ENCODE results near the gene DHX15. TPM values are rescaled to one million over a fixed set of nuclear protein-coding genes. Genes with fewer than 3 reads are reported as not detected.

DHX15 gene
- total RNA-seq, 3 donors from 2014 or later (not counting 1 experiment from before 2014, with no cell fraction given) = 174 to 180 (median 179) TPM

DNA sequence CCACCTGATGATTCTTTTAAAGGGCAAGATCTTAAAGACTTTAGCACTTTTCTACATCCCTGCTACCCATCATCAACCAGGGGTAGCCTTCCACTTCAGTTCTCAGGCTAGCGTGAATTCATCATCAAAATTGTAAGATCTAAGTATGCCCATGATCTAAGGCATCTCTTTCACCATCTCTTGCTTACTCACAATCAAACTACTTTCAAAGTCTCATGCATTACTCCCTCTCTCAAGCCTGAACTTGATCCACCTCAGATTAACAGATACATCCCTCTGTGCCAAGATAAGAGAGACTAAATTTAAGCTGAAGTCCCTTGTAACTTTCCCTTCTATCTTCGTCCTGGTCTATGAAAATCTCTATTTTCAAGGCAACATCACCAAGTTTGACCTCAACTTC lies 62.8 kb downstream of the DHX15 start:
- intact Hi-C loops (cut with micrococcal nuclease) = no loop called here
- H3K36me3 Mint-ChIP-seq = no peaks in the 10 kb centered on the region
- H3K4me3 Mint-ChIP-seq = no peak overlapping the region
- Histone ChIP-seq H3K27me3 (ENCODE audit: control insufficient read depth, insufficient read depth, low read length) (no peaks in the 10 kb centered on the region), H3K4me1 (ENCODE audit: control insufficient read depth, insufficient read depth, low read length) (no peaks in the 10 kb centered on the region), H3K27ac (ENCODE audit: low read length) (no peak overlapping the region), H3K9me3 (ENCODE audit: control insufficient read depth, insufficient read depth, low read length) (no peaks in the 10 kb centered on the region), H3K4me3 (ENCODE audit: low read length) (no peak overlapping the region), H3K36me3 (ENCODE audit: control insufficient read depth, insufficient read depth, low read length) (peaks cover 29% of the 10 kb centered on the region)
- DNase-seq (no peak), ATAC-seq (no peak)
- no peaks in the 10 kb centered on the region for H3K27me3 Mint-ChIP-seq (ENCODE audit: low read depth in 2 of 2)
- H3K27ac Mint-ChIP-seq = peak overlapping the region; percentile 12
- 100% methylated on average over 2 of the region's 2 CpGs for WGBS (ENCODE audit: insufficient coverage)
- H3K4me1 Mint-ChIP-seq = peaks cover 30 to 39% of the 10 kb centered on the region in 2 donors
- TF ChIP-seq, protein P1, sequence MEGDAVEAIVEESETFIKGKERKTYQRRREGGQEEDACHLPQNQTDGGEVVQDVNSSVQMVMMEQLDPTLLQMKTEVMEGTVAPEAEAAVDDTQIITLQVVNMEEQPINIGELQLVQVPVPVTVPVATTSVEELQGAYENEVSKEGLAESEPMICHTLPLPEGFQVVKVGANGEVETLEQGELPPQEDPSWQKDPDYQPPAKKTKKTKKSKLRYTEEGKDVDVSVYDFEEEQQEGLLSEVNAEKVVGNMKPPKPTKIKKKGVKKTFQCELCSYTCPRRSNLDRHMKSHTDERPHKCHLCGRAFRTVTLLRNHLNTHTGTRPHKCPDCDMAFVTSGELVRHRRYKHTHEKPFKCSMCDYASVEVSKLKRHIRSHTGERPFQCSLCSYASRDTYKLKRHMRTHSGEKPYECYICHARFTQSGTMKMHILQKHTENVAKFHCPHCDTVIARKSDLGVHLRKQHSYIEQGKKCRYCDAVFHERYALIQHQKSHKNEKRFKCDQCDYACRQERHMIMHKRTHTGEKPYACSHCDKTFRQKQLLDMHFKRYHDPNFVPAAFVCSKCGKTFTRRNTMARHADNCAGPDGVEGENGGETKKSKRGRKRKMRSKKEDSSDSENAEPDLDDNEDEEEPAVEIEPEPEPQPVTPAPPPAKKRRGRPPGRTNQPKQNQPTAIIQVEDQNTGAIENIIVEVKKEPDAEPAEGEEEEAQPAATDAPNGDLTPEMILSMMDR (IDR thresholded peaks at IDR 0.05) = no peak
- H3K9me3 Mint-ChIP-seq = no peaks in the 10 kb centered on the region

DNA sequence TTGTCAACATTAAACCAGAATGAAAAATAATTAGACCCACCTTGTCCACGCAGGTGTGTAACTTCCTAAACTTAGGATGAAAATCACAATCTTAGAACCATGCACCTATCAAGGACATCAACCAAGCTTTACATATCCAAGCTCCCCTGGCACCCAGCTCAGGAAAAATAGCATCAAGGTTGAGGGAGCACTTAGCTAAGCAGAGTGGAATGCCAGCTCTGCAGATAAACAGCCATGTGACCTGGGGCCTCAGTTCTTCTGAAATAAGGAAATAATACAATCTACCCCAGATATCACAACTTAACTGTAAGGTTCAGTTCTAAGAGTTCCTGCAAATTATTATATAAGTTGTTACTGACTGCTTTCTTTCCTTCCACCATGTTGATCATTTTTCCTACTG lies 64.7 kb downstream of the DHX15 start:
- Mint-ChIP-seq H3K36me3 (no peaks in the 10 kb centered on the region), H3K9me3 (no peaks in the 10 kb centered on the region)

DNA sequence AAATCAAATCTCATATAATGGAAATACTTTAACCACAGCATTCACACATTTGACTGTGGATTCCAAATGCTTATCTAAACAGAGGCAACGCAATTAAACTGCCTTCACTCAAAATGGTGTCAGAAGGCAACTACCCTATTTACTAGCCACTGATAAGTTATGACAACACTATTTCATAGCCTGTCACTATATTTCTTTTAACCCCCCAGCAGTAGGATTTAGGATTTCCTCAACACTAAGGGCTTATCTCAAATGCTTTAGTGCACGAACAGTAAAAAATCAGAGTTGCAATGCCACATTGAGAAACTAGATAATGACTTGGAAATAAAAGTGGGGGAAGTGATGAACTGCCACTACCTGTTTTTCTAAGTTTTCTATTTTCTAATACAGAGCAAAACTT lies 66.7 kb downstream of the DHX15 start:
- 74% methylated on average over 2 of the region's 2 CpGs for WGBS (ENCODE audit: insufficient coverage)
- Histone ChIP-seq H3K9me3 (ENCODE audit: control insufficient read depth, insufficient read depth, low read length) (no peaks in the 10 kb centered on the region), H3K27me3 (ENCODE audit: control insufficient read depth, insufficient read depth, low read length) (no peaks in the 10 kb centered on the region), H3K4me3 (ENCODE audit: low read length) (no peak overlapping the region), H3K27ac (ENCODE audit: low read length) (no peak overlapping the region), H3K4me1 (ENCODE audit: control insufficient read depth, insufficient read depth, low read length) (no peaks in the 10 kb centered on the region), H3K36me3 (ENCODE audit: control insufficient read depth, insufficient read depth, low read length) (peaks cover 3% of the 10 kb centered on the region)
- Mint-ChIP-seq H3K4me3 (no peak overlapping the region), H3K4me1 (peaks cover 26 to 29% of the 10 kb centered on the region in 2 donors), H3K9me3 (no peaks in the 10 kb centered on the region), H3K27ac (peak overlapping the region in 1 of 2 donors; percentile 9), H3K36me3 (no peaks in the 10 kb centered on the region), H3K27me3 (ENCODE audit: low read depth in 2 of 2) (no peaks in the 10 kb centered on the region)
- ATAC-seq = no peak
- TF ChIP-seq, protein P1 (IDR thresholded peaks at IDR 0.05) = no peak
- intact Hi-C loops (cut with micrococcal nuclease) = no loop called here
- DNase-seq = no peak

More for the DNA sequence above, 64.7 kb downstream of the DHX15 start:
- H3K4me3 ChIP-seq (ENCODE audit: low read length) = no peak overlapping the region
- no peaks in the 10 kb centered on the region for H3K27me3 ChIP-seq (ENCODE audit: control insufficient read depth, insufficient read depth, low read length)
- peaks cover 14% of the 10 kb centered on the region for H3K36me3 ChIP-seq (ENCODE audit: control insufficient read depth, insufficient read depth, low read length)
- Mint-ChIP-seq H3K4me3 (no peak overlapping the region), H3K27ac (peak overlapping the region in 1 of 2 donors; percentile 51), H3K4me1 (peaks cover 30 to 32% of the 10 kb centered on the region in 2 donors), H3K27me3 (ENCODE audit: low read depth in 2 of 2) (no peaks in the 10 kb centered on the region)
- intact Hi-C loops (cut with micrococcal nuclease) = no loop called here
- no peaks in the 10 kb centered on the region for H3K9me3 ChIP-seq (ENCODE audit: control insufficient read depth, insufficient read depth, low read length)
- no peak for ATAC-seq
- 86% methylated on average over 1 of the region's 1 CpG for WGBS (ENCODE audit: insufficient coverage)
- H3K27ac ChIP-seq (ENCODE audit: low read length) = no peak overlapping the region
- TF ChIP-seq, protein P1 (IDR thresholded peaks at IDR 0.05) = no peak
- no peak for DNase-seq
- no peaks in the 10 kb centered on the region for H3K4me1 ChIP-seq (ENCODE audit: control insufficient read depth, insufficient read depth, low read length)

DNA sequence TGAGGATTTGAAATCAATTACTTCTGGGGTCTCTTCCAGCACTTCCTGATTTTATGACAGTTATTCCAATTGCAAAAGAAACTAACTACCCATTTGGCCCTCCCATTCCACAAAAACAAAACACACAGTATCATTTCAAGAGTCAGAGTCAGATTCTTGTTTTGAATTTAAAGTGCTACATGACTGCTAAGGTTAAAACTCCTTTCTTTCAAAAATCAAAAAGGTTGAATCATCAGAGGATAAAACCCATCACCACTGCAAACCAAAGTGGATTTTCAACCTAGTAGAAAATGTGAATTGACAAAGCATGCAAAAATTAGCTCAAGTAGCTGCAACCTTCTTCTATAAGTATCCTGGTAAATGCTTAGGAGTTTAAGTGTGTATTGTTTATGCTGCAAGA lies 67.4 kb downstream of the DHX15 start:
- Histone ChIP-seq H3K36me3 (ENCODE audit: control insufficient read depth, insufficient read depth, low read length) (peaks cover 3% of the 10 kb centered on the region), H3K9me3 (ENCODE audit: control insufficient read depth, insufficient read depth, low read length) (no peaks in the 10 kb centered on the region), H3K4me1 (ENCODE audit: control insufficient read depth, insufficient read depth, low read length) (no peaks in the 10 kb centered on the region), H3K27ac (ENCODE audit: low read length) (no peak overlapping the region), H3K4me3 (ENCODE audit: low read length) (no peak overlapping the region), H3K27me3 (ENCODE audit: control insufficient read depth, insufficient read depth, low read length) (no peaks in the 10 kb centered on the region)
- no peak for ATAC-seq
- intact Hi-C loops (cut with micrococcal nuclease) = no loop called here
- Mint-ChIP-seq H3K4me1 (peaks cover 19 to 24% of the 10 kb centered on the region in 2 donors), H3K4me3 (no peak overlapping the region), H3K36me3 (no peaks in the 10 kb centered on the region), H3K27me3 (ENCODE audit: low read depth in 2 of 2) (no peaks in the 10 kb centered on the region), H3K9me3 (no peaks in the 10 kb centered on the region), H3K27ac (peak overlapping the region; percentile 9 to 35)
- TF ChIP-seq, protein P1 (IDR thresholded peaks at IDR 0.05) = no peak
- DNase-seq = no peak
